Lung (tissue), 12 donors: Measurements from ENCODE around the gene CPNE8. TPM values are rescaled to one million over a fixed set of nuclear protein-coding genes. Genes with fewer than 3 reads are reported as not detected.

ENCODE experiments used
- ATAC-seq: fragments of 200-7000 bp; cut with Tn5 transposase; one replicate; pipeline ENCODE4 v1.9.1; 2020; ENCODE audit warnings: moderate number of reproducible peaks; ENCODE audit not compliant: insufficient read depth, low FRiP score
- DNase-seq, 3 donors: peaks; one replicate each; pipeline ENCODE4 v3.0.0-alpha.2; 2013 to 2017
- H3K27ac ChIP-seq, 2 donors: one replicate each; pipeline ENCODE4 v1.5.1; 2013; ENCODE audit warnings: mild to moderate bottlenecking in 2 of 2, moderate library complexity in 2 of 2, control low read depth in 1 of 2, inconsistent platforms in 1 of 2, low read depth in 1 of 2, low read length in 1 of 2
- H3K27me3 ChIP-seq, 3 donors: one replicate each; pipeline ENCODE4 v1.5.1; 2013; ENCODE audit warnings: low read length in 2 of 3; ENCODE audit not compliant: control insufficient read depth in 3 of 3, insufficient read depth in 3 of 3
- H3K36me3 ChIP-seq, 4 donors: one replicate each; pipeline ENCODE4 v1.5.1; 2013; ENCODE audit warnings: low read length in 4 of 4, mild to moderate bottlenecking in 1 of 4, moderate library complexity in 1 of 4; ENCODE audit not compliant: control insufficient read depth in 4 of 4, insufficient read depth in 4 of 4
- H3K4me1 ChIP-seq, 5 donors: one replicate each; pipeline ENCODE4 v1.5.1; 2013; ENCODE audit warnings: low read length in 5 of 5, mild to moderate bottlenecking in 2 of 5, moderate library complexity in 1 of 5; ENCODE audit not compliant: control insufficient read depth in 5 of 5, insufficient read depth in 5 of 5
- H3K4me3 ChIP-seq: one replicate; pipeline ENCODE4 v1.5.1; 2013; ENCODE audit warnings: mild to moderate bottlenecking, control low read depth, moderate library complexity
- H3K9ac ChIP-seq, 2 donors: one replicate each; pipeline ENCODE4 v1.5.1; 2013; ENCODE audit warnings: low read length in 2 of 2, control low read depth in 1 of 2; ENCODE audit not compliant: insufficient read depth in 1 of 2
- H3K9me3 ChIP-seq, 4 donors: one replicate each; pipeline ENCODE4 v1.5.1; 2013; ENCODE audit warnings: low read length in 3 of 4, mild to moderate bottlenecking in 1 of 4, moderate library complexity in 1 of 4; ENCODE audit not compliant: control insufficient read depth in 4 of 4, insufficient read depth in 3 of 4
- WGBS, 2 donors: extraction: QIAGEN DNeasy Blood & Tissue Kit; methylation state at CpG; one replicate each; pipeline ENCODE4 v1.1.7; 2013; 5-methylcytosine and 5-hydroxymethylcytosine counted together
- polyA plus RNA-seq, 2 donors: library from polyadenylated mRNA; stranded (reverse); fragments of 200-250 nt; gene quantifications; one replicate each; pipeline ENCODE4 v1.2.1, GENCODE V29; 2013
- total RNA-seq, 2 donors: library from RNA; depleted of rRNA in 1 of 2; stranded (reverse); fragments of >200 nt in 1 of 2; gene quantifications; one replicate each; pipeline ENCODE4 v1.2.1, GENCODE V29; 2014 to 2021
- TF ChIP-seq, protein P1 (sequence below): IDR thresholded peaks from 2 replicates; pipeline ENCODE4 v1.5.1; 2012; ENCODE audit warnings: mild to moderate bottlenecking; ENCODE audit errors: control extremely low read depth, extremely low read depth
- donor health status: control.
- donor health status: control.
- donor health status: Bipolar disorder and iron deficiency.
- donor health status: healthy.
- donor health status: DM: yes; HTN: yes; CAD: no.

Gene CPNE8
- total and polyA plus RNA-seq, 4 donors, result 9.2 to 20.1 (median 15.3) TPM

DNA sequence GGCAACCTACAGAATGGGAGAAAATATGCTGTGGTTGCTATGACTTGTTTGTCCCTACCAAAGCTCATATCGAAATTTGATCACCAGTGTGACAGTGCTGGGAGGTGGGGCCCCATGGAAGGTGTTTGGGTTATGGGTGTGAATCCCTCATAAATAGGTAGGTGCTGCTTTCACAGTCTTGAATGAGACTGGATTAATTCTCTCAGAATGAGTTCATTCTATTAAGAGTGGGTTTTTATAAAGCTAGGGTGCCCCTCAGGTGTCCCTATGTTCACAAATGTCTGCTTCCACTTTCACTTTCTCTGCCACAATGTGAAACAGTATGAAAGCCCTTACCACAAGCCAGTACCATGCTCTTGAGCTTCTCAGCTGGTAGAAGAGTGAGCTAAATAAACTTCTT lies 133.5 kb downstream of the CPNE8 start:
- Histone ChIP-seq H3K27me3 (no peaks in the 10 kb centered on the region), H3K9me3 (no peaks in the 10 kb centered on the region), H3K4me3 (no peak overlapping the region), H3K36me3 (peaks cover 0 to 2% (median 0%) of the 10 kb centered on the region in 4 donors), H3K27ac (no peak overlapping the region), H3K9ac (no peak overlapping the region), H3K4me1 (peaks cover 0 to 3% (median 0%) of the 10 kb centered on the region in 5 donors)
- ATAC-seq (no peak), DNase-seq (peak in 1 of 3 donors; percentile 8)
- TF ChIP-seq, protein P1, sequence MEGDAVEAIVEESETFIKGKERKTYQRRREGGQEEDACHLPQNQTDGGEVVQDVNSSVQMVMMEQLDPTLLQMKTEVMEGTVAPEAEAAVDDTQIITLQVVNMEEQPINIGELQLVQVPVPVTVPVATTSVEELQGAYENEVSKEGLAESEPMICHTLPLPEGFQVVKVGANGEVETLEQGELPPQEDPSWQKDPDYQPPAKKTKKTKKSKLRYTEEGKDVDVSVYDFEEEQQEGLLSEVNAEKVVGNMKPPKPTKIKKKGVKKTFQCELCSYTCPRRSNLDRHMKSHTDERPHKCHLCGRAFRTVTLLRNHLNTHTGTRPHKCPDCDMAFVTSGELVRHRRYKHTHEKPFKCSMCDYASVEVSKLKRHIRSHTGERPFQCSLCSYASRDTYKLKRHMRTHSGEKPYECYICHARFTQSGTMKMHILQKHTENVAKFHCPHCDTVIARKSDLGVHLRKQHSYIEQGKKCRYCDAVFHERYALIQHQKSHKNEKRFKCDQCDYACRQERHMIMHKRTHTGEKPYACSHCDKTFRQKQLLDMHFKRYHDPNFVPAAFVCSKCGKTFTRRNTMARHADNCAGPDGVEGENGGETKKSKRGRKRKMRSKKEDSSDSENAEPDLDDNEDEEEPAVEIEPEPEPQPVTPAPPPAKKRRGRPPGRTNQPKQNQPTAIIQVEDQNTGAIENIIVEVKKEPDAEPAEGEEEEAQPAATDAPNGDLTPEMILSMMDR, result no peak
- 64 to 82% methylated on average over 1 of the region's 1 CpG for WGBS, 2 donors

DNA sequence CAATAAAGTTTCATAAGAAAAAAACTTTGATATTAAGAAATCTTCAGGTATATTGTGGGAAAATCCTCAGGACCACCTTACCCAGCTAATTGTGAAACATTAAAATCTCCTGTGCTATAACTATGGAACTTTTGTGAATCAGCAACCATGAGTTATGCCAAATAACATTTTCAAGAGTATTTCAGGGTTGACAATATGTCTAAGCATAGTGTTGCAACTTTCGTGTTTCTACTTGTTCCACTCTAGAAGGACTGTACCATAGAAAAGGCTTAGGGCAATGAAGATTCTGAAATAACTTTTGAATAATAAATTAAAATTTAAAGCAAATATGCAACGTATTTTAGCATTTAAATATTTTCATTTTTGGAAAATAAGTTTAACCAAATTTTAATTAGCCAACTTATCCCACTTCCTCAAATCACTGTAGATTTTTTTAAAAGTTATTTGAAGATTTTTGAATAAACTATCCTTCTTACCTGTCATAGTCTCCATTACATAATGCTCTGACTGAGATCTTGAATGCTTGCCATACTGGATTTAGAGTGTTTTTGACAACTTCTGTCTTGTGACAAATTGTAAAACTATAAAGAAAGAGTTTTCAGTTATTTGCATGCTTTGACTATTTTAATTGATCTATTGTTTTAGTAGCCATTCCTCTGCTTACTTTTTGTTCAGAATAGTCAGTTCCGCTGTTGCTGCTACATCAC lies 143.6 kb downstream of the CPNE8 start:
- TF ChIP-seq, protein P1, result no peak
- H3K27me3 ChIP-seq, result no peaks in the 10 kb centered on the region
- no peak for ATAC-seq
- H3K36me3 ChIP-seq, result peaks cover 0 to 1% (median 0%) of the 10 kb centered on the region in 4 donors
- H3K9me3 ChIP-seq, result no peaks in the 10 kb centered on the region
- no peak for DNase-seq
- 88 to 95% methylated on average over 3 of the region's 3 CpGs for WGBS, 2 donors
- H3K4me3 ChIP-seq, result no peak overlapping the region
- H3K4me1 ChIP-seq, result no peaks in the 10 kb centered on the region
- H3K9ac ChIP-seq, result no peak overlapping the region
- no peak overlapping the region for H3K27ac ChIP-seq

DNA sequence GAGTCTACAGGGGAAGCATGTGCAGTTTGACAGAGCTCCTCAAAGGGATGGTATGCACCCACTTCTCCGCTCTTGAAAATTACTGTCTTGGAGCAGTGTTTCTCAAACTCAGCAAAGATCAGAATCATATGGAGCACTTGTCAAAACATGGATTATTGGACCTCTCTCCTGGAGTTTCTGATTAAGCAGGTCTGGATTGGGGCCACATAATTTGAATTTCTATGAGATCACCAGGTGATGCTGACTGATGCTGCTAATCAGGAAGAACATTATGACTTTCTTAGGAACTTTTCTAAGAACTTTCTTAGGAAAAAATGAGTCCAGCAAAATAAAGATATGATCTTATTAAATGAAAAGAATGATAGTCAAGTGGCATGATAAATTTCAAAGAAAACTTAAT lies 144.3 kb downstream of the CPNE8 start:
- Histone ChIP-seq H3K9ac (no peak overlapping the region), H3K27ac (no peak overlapping the region), H3K4me1 (no peaks in the 10 kb centered on the region), H3K4me3 (no peak overlapping the region), H3K9me3 (no peaks in the 10 kb centered on the region), H3K36me3 (peaks cover 0 to 1% (median 0%) of the 10 kb centered on the region in 4 donors), H3K27me3 (no peaks in the 10 kb centered on the region)
- TF ChIP-seq, protein P1, result no peak
- DNase-seq (no peak), ATAC-seq (no peak)
- WGBS, 2 donors, result 96 to 97% methylated on average over 1 of the region's 1 CpG

DNA sequence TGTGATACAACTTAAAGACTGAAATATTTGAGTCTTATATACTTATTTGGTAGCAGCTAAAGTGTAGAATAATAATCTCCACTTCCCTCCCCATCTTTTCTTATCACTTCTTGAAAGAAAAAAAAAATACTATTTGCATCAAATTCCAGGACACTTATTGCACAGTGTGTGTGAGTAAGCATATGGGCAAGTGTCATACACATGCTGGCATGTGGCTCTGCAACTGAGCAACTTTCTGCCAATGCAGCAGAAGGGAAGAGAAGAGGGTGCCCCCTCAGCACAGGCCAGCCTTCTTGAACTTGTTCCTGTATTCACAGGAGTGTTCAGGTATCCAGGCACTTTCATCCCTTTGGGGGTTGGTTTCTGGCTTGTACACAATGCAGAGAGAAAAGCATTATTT lies 145.8 kb downstream of the CPNE8 start:
- H3K9me3 ChIP-seq, result no peaks in the 10 kb centered on the region
- no peak overlapping the region for H3K4me3 ChIP-seq
- no peaks in the 10 kb centered on the region for H3K27me3 ChIP-seq
- H3K27ac ChIP-seq, result no peak overlapping the region
- peaks cover 0 to 1% (median 0%) of the 10 kb centered on the region in 4 donors for H3K36me3 ChIP-seq
- H3K4me1 ChIP-seq, result no peaks in the 10 kb centered on the region
- DNase-seq (no peak), ATAC-seq (no peak)
- no peak overlapping the region for H3K9ac ChIP-seq
- TF ChIP-seq, protein P1, result no peak
